ENCODE measurements around the gene TTC23.

TTC23 gene

GRCh38 chr15:99248000-99248715 lies 1.2 kb downstream of the TTC23 start:
- H3K27me3 ChIP-seq (replicated peaks), result no peaks in the 10 kb centered on the region
- no peak for DNase-seq
- no peak overlapping the region for H3K27ac ChIP-seq
- in situ Hi-C loops (cut with HindIII; ENCODE audit: low pct_ligation_motif_present, low sequenced_read_pairs), result no loop called here
- H3K4me3 ChIP-seq (ENCODE audit: low read depth, low read length), result peak overlapping the region; percentile 83
- TF ChIP-seq CTCF (IDR thresholded peaks at IDR 0.05; ENCODE audit: low read depth, low read length, missing control alignments), result no peak
- H3K36me3 ChIP-seq (replicated peaks), result no peaks in the 10 kb centered on the region

- in situ Hi-C loops (cut with HindIII; ENCODE audit: low pct_ligation_motif_present, low sequenced_read_pairs), result no loop called here
- no peak for TF ChIP-seq CTCF (IDR thresholded peaks at IDR 0.05; ENCODE audit: low read depth, low read length, missing control alignments)
- H3K27ac ChIP-seq, result no peak overlapping the region
- H3K4me3 ChIP-seq (ENCODE audit: low read depth, low read length), result no peak overlapping the region
- DNase-seq, result no peak
- no peaks in the 10 kb centered on the region for H3K36me3 ChIP-seq (replicated peaks)
- H3K27me3 ChIP-seq (replicated peaks), result no peaks in the 10 kb centered on the region
These were observed 2.3 kb downstream of the TTC23 start for GRCh38 chr15:99247062-99247461.

GRCh38 chr15:99244306-99244705 lies 5.1 kb downstream of the TTC23 start:
- no peak for TF ChIP-seq CTCF (IDR thresholded peaks at IDR 0.05; ENCODE audit: low read depth, low read length, missing control alignments)
- in situ Hi-C loops (cut with HindIII; ENCODE audit: low pct_ligation_motif_present, low sequenced_read_pairs), result no loop called here
- Histone ChIP-seq H3K4me3 (ENCODE audit: low read depth, low read length) (no peak overlapping the region), H3K27ac (no peak overlapping the region), H3K27me3 (replicated peaks) (no peaks in the 10 kb centered on the region), H3K36me3 (replicated peaks) (peaks cover 11% of the 10 kb centered on the region)
- DNase-seq, result no peak

GRCh38 chr15:99241752-99242151 lies 7.6 kb downstream of the TTC23 start:
- no peak for DNase-seq
- H3K4me3 ChIP-seq (ENCODE audit: low read depth, low read length), result no peak overlapping the region
- peaks cover 11% of the 10 kb centered on the region for H3K36me3 ChIP-seq (replicated peaks)
- in situ Hi-C loops (cut with HindIII; ENCODE audit: low pct_ligation_motif_present, low sequenced_read_pairs), result no loop called here
- H3K27me3 ChIP-seq (replicated peaks), result no peaks in the 10 kb centered on the region
- no peak overlapping the region for H3K27ac ChIP-seq
- no peak for TF ChIP-seq CTCF (IDR thresholded peaks at IDR 0.05; ENCODE audit: low read depth, low read length, missing control alignments)

GRCh38 chr15:99239545-99240198 lies 9.7 kb downstream of the TTC23 start:
- peak; percentile 48 for DNase-seq
- H3K27me3 ChIP-seq (replicated peaks), result no peaks in the 10 kb centered on the region
- no peak for TF ChIP-seq CTCF (IDR thresholded peaks at IDR 0.05; ENCODE audit: low read depth, low read length, missing control alignments)
- no peak overlapping the region for H3K4me3 ChIP-seq (ENCODE audit: low read depth, low read length)
- in situ Hi-C loops (cut with HindIII; ENCODE audit: low pct_ligation_motif_present, low sequenced_read_pairs), result no loop called here
- H3K36me3 ChIP-seq (replicated peaks), result peaks cover 11% of the 10 kb centered on the region
- peak overlapping the region; percentile 50 for H3K27ac ChIP-seq

All from brain microvascular endothelial cell (primary cell).